ENCODE measurements around the gene ZKSCAN4. TPM values are rescaled to one million over a fixed set of nuclear protein-coding genes. Genes with fewer than 3 reads are reported as not detected.

Gene ZKSCAN4
- total RNA-seq: 1 to 10 TPM; 7.2 to 8.8 TPM
- polyA plus RNA-seq (ENCODE audit: insufficient read depth, low read depth, low replicate concordance): 23.2 TPM
- long read RNA-seq, donor 1, partial matches to known transcripts: 5 of 6 reads
- long read RNA-seq, donor 1, other reads (novel, unspliced or antisense): 0 of 6 reads
- long read RNA-seq, donor 2: 0 reads

- peak; percentile 89 for DNase-seq
- Histone ChIP-seq H3K27me3 (no peaks in the 10 kb centered on the region), H3K27ac (no peak within 1 kb of the TSS), H3K4me3 (peak within 1 kb of the TSS; percentile 63 to 67), H3K9me3 (no peaks in the 10 kb centered on the region), H3K36me3 (ENCODE audit: low read depth, missing control alignments) (no peaks in the 10 kb centered on the region), H3K4me1 (peaks cover 18% of the 10 kb centered on the region)
- no peak for TF ChIP-seq POLR2A (IDR thresholded peaks at IDR 0.05)
- TF ChIP-seq CTCF (IDR thresholded peaks at IDR 0.05): no peak
- intact Hi-C loops (cut with DNase I; ENCODE audit: low total_unique reads): no loop called here
- WGBS, 2 donors: 4% methylated on average over 13 to 14 of the region's 14 CpGs
Observed at GRCh38 chr6:28252009-28252975, at the start of gene ZKSCAN4. Gene ZKSCAN4, minus strand, starts transcription at chr6:28252269. Its CDS starts 289 bp downstream, at chr6:28251980.

- DNase-seq: no peak
- Histone ChIP-seq H3K27ac (no peak overlapping the region), H3K36me3 (ENCODE audit: low read depth, missing control alignments) (no peaks in the 10 kb centered on the region), H3K4me3 (no peak overlapping the region), H3K4me1 (no peaks in the 10 kb centered on the region), H3K9me3 (no peaks in the 10 kb centered on the region), H3K27me3 (no peaks in the 10 kb centered on the region)
- 92 to 97% methylated on average over 7 of the region's 7 CpGs for WGBS, 2 donors
- TF ChIP-seq POLR2A (IDR thresholded peaks at IDR 0.05): no peak
- TF ChIP-seq CTCF (IDR thresholded peaks at IDR 0.05): no peak
- intact Hi-C loops (cut with DNase I; ENCODE audit: low total_unique reads): no loop called here
Observed at GRCh38 chr6:28296520-28297060, 44.5 kb upstream of the ZKSCAN4 start.

GRCh38 chr6:28295326-28295725, 43.3 kb upstream of the ZKSCAN4 start:
- Histone ChIP-seq H3K27me3 (no peaks in the 10 kb centered on the region), H3K27ac (no peak overlapping the region), H3K4me3 (no peak overlapping the region), H3K36me3 (ENCODE audit: low read depth, missing control alignments) (no peaks in the 10 kb centered on the region), H3K9me3 (no peaks in the 10 kb centered on the region), H3K4me1 (no peaks in the 10 kb centered on the region)
- TF ChIP-seq POLR2A (IDR thresholded peaks at IDR 0.05) (no peak), CTCF (IDR thresholded peaks at IDR 0.05) (no peak)
- intact Hi-C loops (cut with DNase I; ENCODE audit: low total_unique reads): no loop called here
- 94% methylated on average over 5 of the region's 5 CpGs for WGBS, 2 donors
- no peak for DNase-seq

- Histone ChIP-seq H3K27me3 (no peaks in the 10 kb centered on the region), H3K36me3 (ENCODE audit: low read depth, missing control alignments) (no peaks in the 10 kb centered on the region), H3K9me3 (no peaks in the 10 kb centered on the region), H3K4me3 (no peak overlapping the region), H3K4me1 (no peaks in the 10 kb centered on the region), H3K27ac (no peak overlapping the region)
- intact Hi-C loops (cut with DNase I; ENCODE audit: low total_unique reads): no loop called here
- no peak for TF ChIP-seq POLR2A (IDR thresholded peaks at IDR 0.05)
- TF ChIP-seq CTCF (IDR thresholded peaks at IDR 0.05): no peak
- DNase-seq: no peak
Observed at GRCh38 chr6:28291573-28291972, 39.5 kb upstream of the ZKSCAN4 start.
